HUES6 (cell line): Measurements from ENCODE around the gene NOXA1.

ENCODE experiments used
- H3K27ac ChIP-seq: 2 replicates; pipeline ENCODE4 v1.7.0; 2013; ENCODE audit warnings: low read depth, mild to moderate bottlenecking, low read length, inconsistent platforms
- H3K27me3 ChIP-seq: 2 replicates; pipeline ENCODE4 v1.6.1; 2013; ENCODE audit warnings: low read length; ENCODE audit not compliant: control insufficient read depth, insufficient read depth
- H3K36me3 ChIP-seq: 2 replicates; pipeline ENCODE4 v1.6.1; 2013; ENCODE audit warnings: low read length; ENCODE audit not compliant: control insufficient read depth, insufficient read depth
- H3K4me1 ChIP-seq: 2 replicates; pipeline ENCODE4 v1.6.1; 2013; ENCODE audit warnings: low read length; ENCODE audit not compliant: control insufficient read depth, insufficient read depth
- H3K4me3 ChIP-seq: 2 replicates; pipeline ENCODE4 v1.5.1; 2013; ENCODE audit warnings: low read depth, low read length
- H3K9ac ChIP-seq: one replicate; pipeline ENCODE4 v1.6.1; 2013; ENCODE audit warnings: mild to moderate bottlenecking, low read length
- H3K9me3 ChIP-seq: 2 replicates; pipeline ENCODE4 v1.6.1; 2013; ENCODE audit warnings: low read depth, low read length; ENCODE audit not compliant: control insufficient read depth, insufficient read depth

NOXA1 gene

DNA sequence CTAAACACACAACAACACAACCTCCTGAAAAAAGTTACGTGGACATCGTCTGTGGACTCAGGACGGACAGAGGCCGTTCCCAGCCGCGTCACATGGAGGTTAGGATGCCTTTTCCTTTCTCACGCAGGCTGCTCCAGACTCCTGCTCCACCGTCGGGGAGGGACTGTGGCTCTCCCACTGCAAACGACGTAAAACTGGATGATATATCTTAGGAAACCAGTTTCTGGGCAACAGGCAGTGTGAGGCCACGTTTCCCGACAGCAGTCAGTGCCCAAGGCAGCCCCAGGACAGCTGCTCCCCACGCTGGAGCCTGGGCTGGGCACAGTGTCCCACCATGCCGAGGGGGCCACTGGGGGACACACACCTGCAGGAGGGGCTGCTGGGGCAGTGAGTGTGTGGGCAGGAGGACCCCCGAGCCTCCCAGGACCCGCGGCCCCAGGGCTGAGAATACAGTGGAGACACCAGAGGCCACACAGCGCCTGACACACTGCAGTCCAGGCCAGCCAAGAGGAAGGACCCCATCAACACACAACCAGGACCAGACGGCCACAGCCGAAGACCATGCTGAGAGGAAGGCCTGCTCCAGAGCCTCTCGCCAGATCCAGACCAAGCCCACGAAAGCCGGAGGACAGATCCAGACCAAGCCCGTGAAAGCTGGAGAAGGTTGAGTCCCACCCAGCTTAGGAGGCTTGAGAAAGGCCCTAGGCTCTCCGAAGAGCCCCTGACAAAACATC, 26.4 kb upstream of the NOXA1 start:
- no peaks in the 10 kb centered on the region for H3K27me3 ChIP-seq
- H3K9me3 ChIP-seq = peaks cover 9% of the 10 kb centered on the region; the same call in 1 of the 2 replicates
- no peak overlapping the region for H3K9ac ChIP-seq
- no peak overlapping the region for H3K4me3 ChIP-seq
- no peaks in the 10 kb centered on the region; the same call in 1 of the 2 replicates for H3K36me3 ChIP-seq
- H3K27ac ChIP-seq = no peak overlapping the region
- no peaks in the 10 kb centered on the region for H3K4me1 ChIP-seq

DNA sequence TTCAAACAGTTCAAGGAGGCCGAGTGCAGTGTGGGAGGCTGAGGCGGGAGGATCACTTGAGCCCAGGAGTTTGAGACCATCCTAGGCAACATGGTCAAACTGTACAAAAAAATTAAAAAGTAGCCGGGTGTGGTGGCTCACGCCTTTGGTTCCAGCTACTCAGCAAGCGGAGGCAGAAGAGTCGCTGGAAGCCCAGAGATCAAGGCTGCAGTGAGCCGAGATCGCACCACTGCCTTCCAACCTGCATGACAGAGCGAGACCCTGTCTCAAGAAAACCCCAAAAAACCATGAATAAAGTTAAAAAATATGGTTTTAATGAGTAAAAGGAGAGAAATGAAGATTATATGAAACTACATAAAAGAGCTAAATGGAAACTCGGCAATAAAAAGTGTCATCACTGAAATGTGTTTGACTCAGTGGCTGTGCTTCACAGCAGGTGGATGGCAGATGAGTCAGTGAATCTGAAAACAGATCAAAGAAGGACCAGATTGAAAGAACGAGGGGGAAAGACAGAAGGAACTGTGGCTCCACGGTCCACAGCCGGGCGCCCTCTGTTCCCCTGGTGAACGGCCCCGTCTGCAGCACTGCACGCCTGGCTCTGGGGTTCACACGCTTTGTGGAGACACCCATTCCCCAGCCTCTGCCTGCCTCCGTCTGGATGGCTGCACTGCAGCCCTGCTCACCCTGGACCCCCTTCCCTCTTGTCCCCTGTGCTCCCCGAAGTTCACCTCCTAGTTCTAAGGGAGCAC, 25.3 kb upstream of the NOXA1 start:
- peaks cover 11% of the 10 kb centered on the region for H3K9me3 ChIP-seq
- no peak overlapping the region for H3K4me3 ChIP-seq
- H3K27me3 ChIP-seq = no peaks in the 10 kb centered on the region
- no peak overlapping the region for H3K27ac ChIP-seq
- H3K36me3 ChIP-seq = no peaks in the 10 kb centered on the region; the same call in 1 of the 2 replicates
- H3K4me1 ChIP-seq = no peaks in the 10 kb centered on the region
- H3K9ac ChIP-seq = no peak overlapping the region

GRCh38 chr9:137398561-137399468, 24.4 kb upstream of the NOXA1 start:
- H3K27ac ChIP-seq = no peak overlapping the region
- no peak overlapping the region for H3K4me3 ChIP-seq
- H3K9ac ChIP-seq = no peak overlapping the region
- H3K4me1 ChIP-seq = no peaks in the 10 kb centered on the region
- H3K27me3 ChIP-seq = no peaks in the 10 kb centered on the region
- peaks cover 11% of the 10 kb centered on the region for H3K9me3 ChIP-seq
- H3K36me3 ChIP-seq = no peaks in the 10 kb centered on the region; the same call in 1 of the 2 replicates

GRCh38 chr9:137402746-137403145, 20.4 kb upstream of the NOXA1 start:
- Histone ChIP-seq H3K27me3 (no peaks in the 10 kb centered on the region; the same call in 1 of the 2 replicates), H3K4me1 (no peaks in the 10 kb centered on the region; the same call in 1 of the 2 replicates)

DNA sequence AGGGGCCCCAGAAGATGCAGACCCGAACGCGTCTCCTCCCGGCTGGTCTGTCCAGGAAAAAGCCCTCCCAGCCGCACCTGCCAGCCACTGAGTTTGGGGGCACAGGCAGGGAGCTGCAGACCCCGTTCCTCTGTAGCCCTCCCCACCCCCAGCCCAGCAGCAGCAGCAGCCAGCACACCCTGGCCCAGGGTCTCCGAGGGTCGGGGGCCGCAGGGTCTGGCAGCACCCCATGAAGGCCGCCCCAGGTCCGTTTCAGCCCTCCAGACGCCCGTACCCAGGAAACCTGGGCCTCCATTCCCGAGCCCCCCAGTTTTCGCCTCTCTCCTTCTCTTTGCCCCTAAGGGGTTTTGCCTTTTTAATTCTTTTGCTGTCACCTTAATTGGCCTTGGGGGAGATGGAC, 19.9 kb upstream of the NOXA1 start:
- H3K27me3 ChIP-seq = no peaks in the 10 kb centered on the region; the same call in 1 of the 2 replicates
- no peak overlapping the region for H3K4me3 ChIP-seq
- no peaks in the 10 kb centered on the region for H3K36me3 ChIP-seq
- no peak overlapping the region for H3K27ac ChIP-seq
- H3K9me3 ChIP-seq = peaks cover 7% of the 10 kb centered on the region
- H3K9ac ChIP-seq = no peak overlapping the region
- H3K4me1 ChIP-seq = no peaks in the 10 kb centered on the region; the same call in 1 of the 2 replicates

More at GRCh38 chr9:137402746-137403145, 20.4 kb upstream of the NOXA1 start:
- H3K9me3 ChIP-seq = peaks cover 7% of the 10 kb centered on the region
- H3K4me3 ChIP-seq = no peak overlapping the region
- H3K9ac ChIP-seq = no peak overlapping the region
- H3K27ac ChIP-seq = no peak overlapping the region
- no peaks in the 10 kb centered on the region for H3K36me3 ChIP-seq

DNA sequence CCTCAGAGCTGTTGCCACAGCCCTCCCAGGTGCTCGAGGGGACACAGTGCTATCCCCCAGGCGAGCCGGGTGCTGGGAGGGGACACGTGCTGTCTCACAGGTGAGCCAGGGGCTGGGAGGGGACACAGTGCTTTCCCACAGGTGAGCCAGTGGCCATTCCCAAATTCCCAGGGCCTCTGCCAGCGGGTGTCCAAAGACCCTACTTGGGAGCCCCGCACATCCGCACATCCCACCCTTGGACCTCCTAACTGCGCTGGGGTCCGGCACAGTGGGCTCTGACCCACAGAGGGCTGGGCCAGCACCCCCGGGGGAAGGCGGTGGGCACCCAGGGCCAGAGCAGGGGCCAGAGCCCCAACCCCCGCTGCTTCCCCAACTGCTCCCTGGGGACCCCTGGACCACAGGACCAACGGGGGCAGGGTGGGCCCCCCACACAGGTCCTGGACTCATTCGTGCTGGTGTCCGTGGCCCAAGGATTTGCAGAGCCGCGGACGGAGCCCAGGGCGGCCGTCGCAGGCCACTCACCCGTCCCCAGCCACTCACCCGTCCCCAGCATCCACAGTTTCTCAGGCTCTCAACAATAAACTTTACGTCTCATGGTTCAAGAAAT, 18.1 kb upstream of the NOXA1 start:
- no peak overlapping the region for H3K27ac ChIP-seq
- H3K36me3 ChIP-seq = no peaks in the 10 kb centered on the region
- H3K9me3 ChIP-seq = peaks cover 7% of the 10 kb centered on the region
- no peak overlapping the region for H3K9ac ChIP-seq
- H3K27me3 ChIP-seq = no peaks in the 10 kb centered on the region; the same call in 1 of the 2 replicates
- no peaks in the 10 kb centered on the region; the same call in 1 of the 2 replicates for H3K4me1 ChIP-seq
- H3K4me3 ChIP-seq = no peak overlapping the region

DNA sequence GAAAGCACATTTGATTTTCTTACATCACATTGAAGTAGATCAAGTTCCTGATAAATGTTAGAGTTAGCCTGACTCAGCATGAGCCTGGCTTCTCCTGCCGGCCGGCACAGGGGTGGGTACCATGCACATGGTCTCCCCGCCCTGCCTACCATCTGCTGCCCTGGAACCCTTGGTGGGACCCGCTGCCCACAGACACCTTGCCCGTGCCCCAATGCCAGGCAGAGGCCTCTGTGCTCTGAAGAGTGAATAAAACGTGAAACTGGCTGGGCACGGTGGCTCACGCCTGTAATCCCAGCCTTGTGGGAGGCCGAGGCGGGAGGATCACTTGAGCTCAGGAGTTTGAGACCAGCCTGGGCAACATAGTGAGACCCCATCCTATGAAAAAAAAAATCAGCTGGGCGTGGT, 17.5 kb upstream of the NOXA1 start:
- Histone ChIP-seq H3K4me3 (no peak overlapping the region), H3K9ac (no peak overlapping the region), H3K36me3 (no peaks in the 10 kb centered on the region), H3K4me1 (no peaks in the 10 kb centered on the region; the same call in 1 of the 2 replicates), H3K27ac (no peak overlapping the region), H3K27me3 (no peaks in the 10 kb centered on the region; the same call in 1 of the 2 replicates), H3K9me3 (peaks cover 7% of the 10 kb centered on the region)

DNA sequence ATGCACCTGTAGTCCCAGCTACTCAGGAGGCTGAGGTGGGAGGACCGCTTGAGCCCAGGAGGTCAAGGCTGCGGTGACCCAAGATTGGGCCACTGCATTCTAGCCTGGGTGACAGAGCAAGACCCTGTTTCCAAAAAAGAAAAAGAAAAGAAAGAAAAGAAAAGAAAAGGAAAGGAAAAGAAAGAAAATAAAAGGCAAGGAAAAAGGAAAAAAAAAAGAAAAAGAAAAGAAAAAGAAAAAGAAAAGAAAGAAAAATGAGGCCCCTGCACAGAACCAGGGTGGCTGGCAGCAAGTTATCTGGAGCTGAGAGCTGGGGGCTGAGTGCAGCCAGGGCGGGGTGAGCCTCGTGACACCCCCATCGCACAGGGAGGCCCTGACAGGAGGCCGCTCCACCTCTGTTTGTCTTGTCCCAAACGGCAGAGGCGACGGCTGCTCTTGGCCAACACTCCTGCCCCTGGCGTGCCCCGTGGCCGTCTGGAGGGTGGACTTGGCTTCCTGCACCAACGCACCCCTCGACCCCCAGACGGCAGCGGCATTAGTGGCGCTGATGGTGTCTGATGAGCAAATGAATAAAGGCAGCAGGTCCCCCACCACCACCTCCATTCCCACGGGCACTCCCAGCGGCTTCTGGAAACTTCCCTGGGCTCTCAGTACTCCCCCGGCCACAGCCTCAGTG, 17.0 kb upstream of the NOXA1 start:
- H3K4me3 ChIP-seq = peak overlapping the region; percentile 52; the same call in 1 of the 2 replicates
- H3K36me3 ChIP-seq = no peaks in the 10 kb centered on the region
- no peaks in the 10 kb centered on the region; the same call in 1 of the 2 replicates for H3K27me3 ChIP-seq
- no peaks in the 10 kb centered on the region; the same call in 1 of the 2 replicates for H3K4me1 ChIP-seq
- H3K27ac ChIP-seq = no peak overlapping the region
- H3K9me3 ChIP-seq = peaks cover 5% of the 10 kb centered on the region; the same call in 1 of the 2 replicates
- no peak overlapping the region for H3K9ac ChIP-seq

DNA sequence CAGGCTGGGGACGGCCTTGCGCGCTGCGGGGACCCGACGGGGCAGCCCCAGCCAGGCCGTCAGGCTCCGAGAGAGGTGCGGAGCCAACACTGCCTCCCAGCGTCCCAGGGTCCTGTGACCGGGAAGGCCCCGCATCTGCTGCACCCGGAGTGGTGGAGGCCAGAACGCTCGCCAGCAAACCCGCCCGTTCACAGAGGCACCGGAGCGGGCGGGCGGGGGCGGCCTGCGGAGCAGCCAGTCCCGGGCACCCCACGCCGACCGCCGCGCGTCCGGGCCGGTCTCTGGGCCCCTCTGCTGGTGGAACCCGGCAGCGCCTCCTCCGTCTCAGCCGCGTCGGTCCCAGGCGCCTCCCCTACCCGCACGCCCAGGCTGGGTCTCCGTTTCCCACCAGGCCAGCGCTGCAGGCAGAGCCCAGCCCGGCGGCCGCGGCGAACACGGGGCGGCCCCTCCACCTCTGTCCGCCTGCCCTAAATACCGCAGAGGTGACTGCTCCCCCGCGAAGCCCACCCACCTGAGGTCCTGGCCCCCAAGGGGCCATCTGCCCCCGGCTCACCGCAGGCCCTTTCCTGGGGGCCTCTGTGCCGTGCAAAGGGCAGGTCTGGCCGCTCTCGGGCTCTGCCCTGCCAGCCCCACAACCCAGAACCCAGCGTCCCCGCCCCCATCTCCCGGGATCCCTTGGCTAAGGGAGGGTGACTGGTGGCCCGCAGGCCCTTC, 16.2 kb upstream of the NOXA1 start:
- Histone ChIP-seq H3K27ac (no peak overlapping the region), H3K4me3 (peak overlapping the region; percentile 52), H3K36me3 (no peaks in the 10 kb centered on the region), H3K27me3 (no peaks in the 10 kb centered on the region; the same call in 1 of the 2 replicates), H3K9ac (peak overlapping the region; percentile 30), H3K9me3 (peaks cover 3% of the 10 kb centered on the region; the same call in 1 of the 2 replicates), H3K4me1 (peaks cover 2% of the 10 kb centered on the region)
